NCI-H526 treated with DMSO at 0.1 percent for 48 hours (cell line): ENCODE results near the gene AMDHD1.
A peak's percentile ranks its signal among the peaks of the same experiment; 100 is the strongest.

ENCODE experiments used
- DNase-seq: peaks from one replicate; lab custom pipeline; 2025; lab: John Stamatoyannopoulos, UW

Gene AMDHD1

GRCh38 chr12:95996034-95996658, 53.0 kb downstream of the AMDHD1 start, which contains the start of gene HAL:
Gene HAL, minus strand, starts transcription at chr12:95996344. Its CDS starts 434 bp downstream, at chr12:95995910.
- DNase-seq, result no peak

GRCh38 chr12:95997276-95997675, 54.1 kb downstream of the AMDHD1 start:
- no peak for DNase-seq

GRCh38 chr12:95997911-95998510, 54.9 kb downstream of the AMDHD1 start:
- DNase-seq, result no peak

GRCh38 chr12:95998611-95999286, 55.6 kb downstream of the AMDHD1 start:
- DNase-seq, result peak; percentile 43

GRCh38 chr12:95999484-95999883, 56.4 kb downstream of the AMDHD1 start:
- no peak for DNase-seq

GRCh38 chr12:96000858-96001257, 57.7 kb downstream of the AMDHD1 start:
- DNase-seq, result no peak

GRCh38 chr12:96006727-96007126, 63.6 kb downstream of the AMDHD1 start:
- no peak for DNase-seq

GRCh38 chr12:96007729-96008128, 64.6 kb downstream of the AMDHD1 start:
- no peak for DNase-seq

GRCh38 chr12:96014943-96015599, 71.9 kb downstream of the AMDHD1 start:
- no peak for DNase-seq

- no peak for DNase-seq
These were observed 72.5 kb downstream of the AMDHD1 start for GRCh38 chr12:96015672-96016071.
